HCT116 (cell line): ENCODE measurements around the gene WEE1.

Experiments used
- CEBPB ChIP-seq: IDR thresholded peaks from 2 replicates; pipeline ENCODE4 v1.6.1; 2012; ENCODE audit warnings: low read depth
- EGR1 ChIP-seq: IDR thresholded peaks from 2 replicates; pipeline ENCODE4 v1.6.1; 2012; ENCODE audit warnings: low read depth
- RAD21 ChIP-seq: IDR thresholded peaks from 2 replicates; pipeline ENCODE4 v1.6.1; 2012; ENCODE audit warnings: low read depth, mild to moderate bottlenecking
- SP1 ChIP-seq: IDR thresholded peaks from 2 replicates; pipeline ENCODE4 v1.6.1; 2012; ENCODE audit warnings: low read depth
- TF ChIP-seq, protein P1 (sequence below), 3 experiments: fragments of 200-600 bp in 1 of 3; sonication (generic) in 1 of 3; IDR thresholded peaks in 2 of 3; conservative IDR thresholded peaks in 1 of 3; 2 replicates each; pipeline ENCODE4 v1.5.1; 2012 to 2017; ENCODE audit warnings: low read depth in 2 of 3, low read length in 2 of 3, antibody characterized with exemption in 1 of 3, borderline replicate concordance in 1 of 3, control low read depth in 1 of 3, mild to moderate bottlenecking in 1 of 3, mixed read lengths in 1 of 3, mixed run types in 1 of 3, moderate library complexity in 1 of 3; ENCODE audit not compliant: insufficient read depth in 1 of 3
- TF ChIP-seq, protein P2 (sequence below): IDR thresholded peaks from 2 replicates; pipeline ENCODE4 v1.6.1; 2011; ENCODE audit warnings: mild to moderate bottlenecking, low read length, moderate library complexity; ENCODE audit not compliant: insufficient replicate concordance; ENCODE audit errors: extremely low read depth
- TF ChIP-seq, protein P3 (sequence below): IDR thresholded peaks from 2 replicates; pipeline ENCODE4 v1.6.1; 2012

DNA sequence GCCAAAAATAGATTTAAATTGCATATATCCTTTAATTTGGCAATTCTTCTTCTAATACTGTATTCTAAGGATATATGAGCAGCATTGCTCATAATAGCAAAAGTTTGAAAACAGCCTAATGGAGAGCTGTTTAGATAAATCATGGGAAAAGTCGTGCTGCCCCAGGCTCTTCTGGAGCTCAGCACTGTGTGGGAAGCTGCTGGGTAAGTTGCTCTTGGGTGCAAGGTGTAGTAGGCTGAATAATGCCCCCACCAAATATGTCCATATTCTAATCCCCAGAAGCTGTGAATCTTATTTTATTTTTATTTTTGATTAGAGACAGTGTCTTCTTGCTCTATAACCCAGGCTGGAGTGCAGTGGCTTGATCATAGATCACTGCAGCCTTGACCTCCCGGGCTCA, 34.9 kb upstream of the WEE1 start:
- TF ChIP-seq EGR1, result no peak
- no peak for TF ChIP-seq CEBPB
- no peak for TF ChIP-seq SP1
- TF ChIP-seq, protein P1, sequence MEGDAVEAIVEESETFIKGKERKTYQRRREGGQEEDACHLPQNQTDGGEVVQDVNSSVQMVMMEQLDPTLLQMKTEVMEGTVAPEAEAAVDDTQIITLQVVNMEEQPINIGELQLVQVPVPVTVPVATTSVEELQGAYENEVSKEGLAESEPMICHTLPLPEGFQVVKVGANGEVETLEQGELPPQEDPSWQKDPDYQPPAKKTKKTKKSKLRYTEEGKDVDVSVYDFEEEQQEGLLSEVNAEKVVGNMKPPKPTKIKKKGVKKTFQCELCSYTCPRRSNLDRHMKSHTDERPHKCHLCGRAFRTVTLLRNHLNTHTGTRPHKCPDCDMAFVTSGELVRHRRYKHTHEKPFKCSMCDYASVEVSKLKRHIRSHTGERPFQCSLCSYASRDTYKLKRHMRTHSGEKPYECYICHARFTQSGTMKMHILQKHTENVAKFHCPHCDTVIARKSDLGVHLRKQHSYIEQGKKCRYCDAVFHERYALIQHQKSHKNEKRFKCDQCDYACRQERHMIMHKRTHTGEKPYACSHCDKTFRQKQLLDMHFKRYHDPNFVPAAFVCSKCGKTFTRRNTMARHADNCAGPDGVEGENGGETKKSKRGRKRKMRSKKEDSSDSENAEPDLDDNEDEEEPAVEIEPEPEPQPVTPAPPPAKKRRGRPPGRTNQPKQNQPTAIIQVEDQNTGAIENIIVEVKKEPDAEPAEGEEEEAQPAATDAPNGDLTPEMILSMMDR (IDR thresholded peaks at IDR 0.05 in 2 of 3, conservative IDR thresholded peaks at IDR 0.05 in 1 of 3; ENCODE audit: borderline replicate concordance in 1 of 3, insufficient read depth in 1 of 3, low read depth in 2 of 3, low read length in 2 of 3), result no peak
- TF ChIP-seq, protein P2, sequence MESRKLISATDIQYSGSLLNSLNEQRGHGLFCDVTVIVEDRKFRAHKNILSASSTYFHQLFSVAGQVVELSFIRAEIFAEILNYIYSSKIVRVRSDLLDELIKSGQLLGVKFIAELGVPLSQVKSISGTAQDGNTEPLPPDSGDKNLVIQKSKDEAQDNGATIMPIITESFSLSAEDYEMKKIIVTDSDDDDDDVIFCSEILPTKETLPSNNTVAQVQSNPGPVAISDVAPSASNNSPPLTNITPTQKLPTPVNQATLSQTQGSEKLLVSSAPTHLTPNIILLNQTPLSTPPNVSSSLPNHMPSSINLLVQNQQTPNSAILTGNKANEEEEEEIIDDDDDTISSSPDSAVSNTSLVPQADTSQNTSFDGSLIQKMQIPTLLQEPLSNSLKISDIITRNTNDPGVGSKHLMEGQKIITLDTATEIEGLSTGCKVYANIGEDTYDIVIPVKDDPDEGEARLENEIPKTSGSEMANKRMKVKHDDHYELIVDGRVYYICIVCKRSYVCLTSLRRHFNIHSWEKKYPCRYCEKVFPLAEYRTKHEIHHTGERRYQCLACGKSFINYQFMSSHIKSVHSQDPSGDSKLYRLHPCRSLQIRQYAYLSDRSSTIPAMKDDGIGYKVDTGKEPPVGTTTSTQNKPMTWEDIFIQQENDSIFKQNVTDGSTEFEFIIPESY, result no peak
- TF ChIP-seq, protein P3, sequence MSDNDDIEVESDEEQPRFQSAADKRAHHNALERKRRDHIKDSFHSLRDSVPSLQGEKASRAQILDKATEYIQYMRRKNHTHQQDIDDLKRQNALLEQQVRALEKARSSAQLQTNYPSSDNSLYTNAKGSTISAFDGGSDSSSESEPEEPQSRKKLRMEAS, result no peak
- no peak for TF ChIP-seq RAD21
